Raji (cell line): ENCODE measurements around the gene MROH2A.

Experiments used
- POLR2A ChIP-seq: IDR thresholded peaks from 2 replicates; pipeline ENCODE4 v1.6.1; 2011; ENCODE audit warnings: low read depth, low read length, control low read depth; ENCODE audit not compliant: insufficient read depth

MROH2A gene

GRCh38 chr2:233778030-233778429, at the start of gene MROH2A:
TSS of gene MROH2A (plus strand) at chr2:233778330. CDS start at chr2:233779359, 1,029 bp downstream.
- TF ChIP-seq POLR2A: no peak

- TF ChIP-seq POLR2A: no peak
Observed at GRCh38 chr2:233728723-233729301, 49.3 kb upstream of the MROH2A start, which contains the start of gene UGT1A3. TSS of gene UGT1A3 (plus strand) at chr2:233729042. CDS start at chr2:233729127, 85 bp downstream.

GRCh38 chr2:233740870-233741269, 37.3 kb upstream of the MROH2A start:
- no peak for TF ChIP-seq POLR2A

- TF ChIP-seq POLR2A: no peak
Observed at GRCh38 chr2:233743464-233744259, 34.5 kb upstream of the MROH2A start.

GRCh38 chr2:233745073-233745755, 32.9 kb upstream of the MROH2A start:
- no peak for TF ChIP-seq POLR2A

GRCh38 chr2:233746475-233747282, 31.5 kb upstream of the MROH2A start:
- TF ChIP-seq POLR2A: no peak

- no peak for TF ChIP-seq POLR2A
Observed at GRCh38 chr2:233747283-233747544, 30.9 kb upstream of the MROH2A start.

GRCh38 chr2:233754872-233755611, 23.1 kb upstream of the MROH2A start:
- no peak for TF ChIP-seq POLR2A

- TF ChIP-seq POLR2A: no peak
Observed at GRCh38 chr2:233756429-233757081, 21.6 kb upstream of the MROH2A start.

GRCh38 chr2:233758141-233758540, 20.0 kb upstream of the MROH2A start:
- TF ChIP-seq POLR2A: no peak

GRCh38 chr2:233758849-233759248, 19.3 kb upstream of the MROH2A start:
- no peak for TF ChIP-seq POLR2A

GRCh38 chr2:233760043-233760442, 18.1 kb upstream of the MROH2A start, which contains the start of gene UGT1A1:
TSS of gene UGT1A1 (plus strand) at chr2:233760270. CDS start at chr2:233760288, 18 bp downstream.
- no peak for TF ChIP-seq POLR2A

- no peak for TF ChIP-seq POLR2A
Observed at GRCh38 chr2:233761040-233761769, 16.9 kb upstream of the MROH2A start.
